HCT116 (cell line): ENCODE data around the gene TXNDC15.

Source experiments
- ATF3 ChIP-seq: IDR thresholded peaks from 2 replicates; pipeline ENCODE4 v1.6.1; 2012
- CEBPB ChIP-seq: IDR thresholded peaks from 2 replicates; pipeline ENCODE4 v1.6.1; 2012; ENCODE audit warnings: low read depth
- CTCF ChIP-seq, 3 experiments: fragments of 200-600 bp in 1 of 3; sonication (generic) in 1 of 3; IDR thresholded peaks in 2 of 3; conservative IDR thresholded peaks in 1 of 3; 2 replicates each; pipeline ENCODE4 v1.5.1; 2012 to 2017; ENCODE audit warnings: low read depth in 2 of 3, low read length in 2 of 3, antibody characterized with exemption in 1 of 3, borderline replicate concordance in 1 of 3, control low read depth in 1 of 3, mild to moderate bottlenecking in 1 of 3, mixed read lengths in 1 of 3, mixed run types in 1 of 3, moderate library complexity in 1 of 3; ENCODE audit not compliant: insufficient read depth in 1 of 3
- ELF1 ChIP-seq: IDR thresholded peaks from 2 replicates; pipeline ENCODE4 v1.6.1; 2012; ENCODE audit warnings: low read depth, borderline replicate concordance
- EZH2 ChIP-seq: fragments of 200-600 bp; sonication (generic); IDR thresholded peaks from 2 replicates; pipeline ENCODE4 v1.6.1; 2017; ENCODE audit warnings: antibody characterized with exemption, mixed run types
- EZH2phosphoT487 ChIP-seq: fragments of 200-600 bp; IDR thresholded peaks from 2 replicates; pipeline ENCODE4 v1.6.1; 2018; ENCODE audit warnings: antibody characterized with exemption, borderline replicate concordance
- POLR2A ChIP-seq: IDR thresholded peaks from 2 replicates; pipeline ENCODE4 v1.7.0; 2011; ENCODE audit warnings: borderline replicate concordance; ENCODE audit not compliant: insufficient read depth, insufficient read length; ENCODE audit errors: extremely low read depth
- POLR2AphosphoS5 ChIP-seq: IDR thresholded peaks from 2 replicates; pipeline ENCODE4 v1.6.1; 2011; ENCODE audit warnings: mild to moderate bottlenecking, low read depth, low read length, moderate library complexity
- SIN3A ChIP-seq: IDR thresholded peaks from 2 replicates; pipeline ENCODE4 v1.6.1; 2012; ENCODE audit warnings: low read depth
- SP1 ChIP-seq: IDR thresholded peaks from 2 replicates; pipeline ENCODE4 v1.6.1; 2012; ENCODE audit warnings: low read depth
- SRF ChIP-seq: IDR thresholded peaks from 2 replicates; pipeline ENCODE4 v1.6.1; 2012; ENCODE audit warnings: low read depth
- YY1 ChIP-seq: IDR thresholded peaks from 2 replicates; pipeline ENCODE4 v1.6.1; 2011; ENCODE audit warnings: low read length, low read depth, moderate library complexity, mild to moderate bottlenecking; ENCODE audit not compliant: insufficient replicate concordance; ENCODE audit errors: extremely low read depth
- ZBTB33 ChIP-seq: IDR thresholded peaks from 2 replicates; pipeline ENCODE4 v1.6.1; 2011; ENCODE audit warnings: mild to moderate bottlenecking, low read length, moderate library complexity; ENCODE audit not compliant: insufficient replicate concordance; ENCODE audit errors: extremely low read depth
- ZNF274 ChIP-seq: fragments of 200-500 bp; sonication (Bioruptor generic); IDR thresholded peaks from 2 replicates; pipeline ENCODE4 v1.6.1; 2014; ENCODE audit warnings: mild to moderate bottlenecking, low read depth, low read length, inconsistent platforms

DNA sequence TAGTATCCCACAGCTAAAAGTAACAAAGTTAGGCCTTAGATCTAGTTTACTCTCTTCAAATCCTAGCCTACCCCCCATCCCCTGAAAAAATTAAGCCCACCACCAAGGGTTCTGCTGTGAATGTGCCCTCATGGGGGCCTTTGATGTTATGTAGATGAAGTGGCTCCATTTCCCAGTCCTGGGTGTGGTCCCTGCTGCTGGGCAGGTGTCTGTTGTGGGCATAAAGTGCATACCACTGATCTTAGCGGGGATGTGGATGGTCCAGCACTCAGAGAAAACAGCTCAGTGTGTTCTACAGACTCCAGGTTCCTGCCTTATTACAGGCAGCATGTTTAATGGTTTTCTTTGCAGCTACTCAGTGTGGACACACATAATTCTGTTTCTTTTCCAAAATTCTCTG lies 32.6 kb downstream of the TXNDC15 start:
- TF ChIP-seq POLR2A, result no peak
- TF ChIP-seq ZNF274, result no peak
- no peak for TF ChIP-seq ZBTB33
- no peak for TF ChIP-seq CTCF (IDR thresholded peaks at IDR 0.05 in 2 of 3, conservative IDR thresholded peaks at IDR 0.05 in 1 of 3; ENCODE audit: borderline replicate concordance in 1 of 3, insufficient read depth in 1 of 3, low read depth in 2 of 3, low read length in 2 of 3)
- no peak for TF ChIP-seq ATF3
- TF ChIP-seq SP1, result no peak
- TF ChIP-seq CEBPB, result no peak
- no peak for TF ChIP-seq POLR2AphosphoS5
- no peak for TF ChIP-seq EZH2
- no peak for TF ChIP-seq SIN3A
- TF ChIP-seq SRF, result no peak
- TF ChIP-seq EZH2phosphoT487, result no peak
- no peak for TF ChIP-seq YY1
- TF ChIP-seq ELF1, result no peak
